Upper lobe of left lung (tissue), 4 donors: ENCODE measurements around the gene UBE2E2.

ENCODE experiments used
- EP300 ChIP-seq, 4 donors: sonication (generic); formaldehyde crosslinking; IDR thresholded peaks; one replicate each; pipeline ENCODE4 v1.5.1; 2017; ENCODE audit warnings: antibody characterized with exemption in 4 of 4, control low read depth in 2 of 4
- POLR2A ChIP-seq, 4 donors: fragments of 450-650 bp; IDR thresholded peaks; one replicate each; pipeline ENCODE4 v1.5.1; 2016 to 2017; ENCODE audit warnings: antibody characterized with exemption in 4 of 4, mild to moderate bottlenecking in 2 of 4
- POLR2AphosphoS5 ChIP-seq, 2 donors: sonication (generic); formaldehyde crosslinking; IDR thresholded peaks; one replicate each; pipeline ENCODE4 v1.5.1; 2017; ENCODE audit warnings: antibody characterized with exemption in 2 of 2
- TF ChIP-seq, protein P1 (sequence below), 6 experiments: fragments of 450-650 bp in 4 of 6; fragments of 200-600 bp in 2 of 6; sonication (generic) in 2 of 6; IDR thresholded peaks; one replicate each; pipeline ENCODE4 v1.5.1; 2016 to 2019; ENCODE audit warnings: antibody characterized with exemption in 6 of 6

DNA sequence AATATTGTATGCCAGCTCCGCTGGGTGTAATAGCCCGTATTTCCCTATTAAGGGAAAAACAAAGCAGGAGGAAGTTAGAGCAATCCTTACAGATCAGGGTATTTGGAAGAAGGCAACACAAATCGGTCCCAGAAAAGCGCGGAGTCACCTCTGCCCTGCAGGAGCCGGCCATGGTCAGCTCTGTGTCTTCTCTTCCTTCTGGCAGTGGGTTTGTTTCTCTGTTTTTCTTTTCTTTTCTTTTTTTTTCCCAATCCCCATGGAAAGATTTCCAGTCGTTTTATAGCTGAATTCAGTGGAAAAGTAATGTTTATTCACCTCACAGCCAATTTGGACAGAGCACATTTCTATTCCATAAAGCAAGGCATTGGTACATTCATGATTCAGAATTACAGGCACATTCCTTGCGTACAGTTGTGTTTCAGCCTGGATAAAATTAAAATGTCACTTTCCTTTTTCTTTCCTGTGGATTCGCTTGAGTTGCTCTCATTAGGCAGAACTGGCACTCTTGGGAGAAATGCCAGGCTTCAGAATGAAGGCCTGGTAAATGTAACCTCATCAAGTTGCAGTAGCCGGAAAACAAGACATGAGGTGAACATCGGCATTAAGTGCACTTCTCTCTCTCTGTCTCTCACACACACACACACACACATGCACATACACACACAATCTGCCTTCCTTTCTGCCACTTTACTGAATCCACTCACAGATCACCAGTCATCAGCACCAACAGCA lies 398.1 kb downstream of the UBE2E2 start:
- TF ChIP-seq, protein P1, sequence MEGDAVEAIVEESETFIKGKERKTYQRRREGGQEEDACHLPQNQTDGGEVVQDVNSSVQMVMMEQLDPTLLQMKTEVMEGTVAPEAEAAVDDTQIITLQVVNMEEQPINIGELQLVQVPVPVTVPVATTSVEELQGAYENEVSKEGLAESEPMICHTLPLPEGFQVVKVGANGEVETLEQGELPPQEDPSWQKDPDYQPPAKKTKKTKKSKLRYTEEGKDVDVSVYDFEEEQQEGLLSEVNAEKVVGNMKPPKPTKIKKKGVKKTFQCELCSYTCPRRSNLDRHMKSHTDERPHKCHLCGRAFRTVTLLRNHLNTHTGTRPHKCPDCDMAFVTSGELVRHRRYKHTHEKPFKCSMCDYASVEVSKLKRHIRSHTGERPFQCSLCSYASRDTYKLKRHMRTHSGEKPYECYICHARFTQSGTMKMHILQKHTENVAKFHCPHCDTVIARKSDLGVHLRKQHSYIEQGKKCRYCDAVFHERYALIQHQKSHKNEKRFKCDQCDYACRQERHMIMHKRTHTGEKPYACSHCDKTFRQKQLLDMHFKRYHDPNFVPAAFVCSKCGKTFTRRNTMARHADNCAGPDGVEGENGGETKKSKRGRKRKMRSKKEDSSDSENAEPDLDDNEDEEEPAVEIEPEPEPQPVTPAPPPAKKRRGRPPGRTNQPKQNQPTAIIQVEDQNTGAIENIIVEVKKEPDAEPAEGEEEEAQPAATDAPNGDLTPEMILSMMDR (IDR thresholded peaks at IDR 0.05): no peak
- TF ChIP-seq POLR2A (IDR thresholded peaks at IDR 0.05) (no peak), POLR2AphosphoS5 (IDR thresholded peaks at IDR 0.05) (no peak), EP300 (IDR thresholded peaks at IDR 0.05) (no peak)
